GM12892 (cell line): ENCODE measurements around the gene PHYHIPL.

Experiments
- POLR2A ChIP-seq: IDR thresholded peaks from 2 replicates; pipeline ENCODE4 v1.6.1; 2011; ENCODE audit warnings: low read depth, low read length, control low read depth
- POLR2AphosphoS5 ChIP-seq: IDR thresholded peaks from 2 replicates; pipeline ENCODE4 v1.6.1; 2011; ENCODE audit warnings: low read depth, low read length, control low read depth
- TAF1 ChIP-seq: IDR thresholded peaks from 2 replicates; pipeline ENCODE4 v1.6.1; 2011; ENCODE audit warnings: low read depth, mild to moderate bottlenecking, control low read depth, low read length, borderline replicate concordance

DNA sequence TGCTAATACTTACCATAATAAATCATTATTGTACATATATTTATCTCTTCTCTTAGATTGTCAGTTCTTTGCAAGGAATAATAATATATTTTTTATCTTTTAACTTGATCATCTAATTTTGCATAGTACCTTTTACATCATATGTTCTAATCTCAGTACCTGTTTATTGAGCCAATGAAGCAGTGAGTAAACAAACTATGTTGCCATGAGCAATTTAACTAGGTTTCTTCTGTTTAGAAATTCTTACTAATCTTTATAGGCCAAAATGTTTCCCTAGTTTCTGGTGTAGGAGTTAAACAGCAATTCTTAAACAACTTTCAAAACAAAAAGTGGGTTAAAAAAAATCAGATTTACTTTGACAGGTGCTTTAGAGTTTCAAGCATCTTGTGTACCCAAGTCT, 61.3 kb downstream of the PHYHIPL start:
- TF ChIP-seq POLR2AphosphoS5 = no peak
- no peak for TF ChIP-seq POLR2A
- TF ChIP-seq TAF1 = no peak
